SW480 (cell line): ENCODE measurements around the gene KIF26B.

Experiments used
- DNase-seq: peaks from one replicate; pipeline ENCODE4 v3.0.0-alpha.2; 2016; ENCODE audit warnings: low spot score

Gene KIF26B

GRCh38 chr1:245572709-245573108 lies 417.9 kb downstream of the KIF26B start:
- DNase-seq, result no peak

- DNase-seq, result no peak
Observed at GRCh38 chr1:245575710-245576109, 420.9 kb downstream of the KIF26B start.

- no peak for DNase-seq
Observed at GRCh38 chr1:245576323-245576722, 421.5 kb downstream of the KIF26B start.

GRCh38 chr1:245577191-245578157 lies 422.7 kb downstream of the KIF26B start:
- DNase-seq, result no peak

- no peak for DNase-seq
Observed at GRCh38 chr1:245578308-245578707, 423.5 kb downstream of the KIF26B start.

- no peak for DNase-seq
Observed at GRCh38 chr1:245578771-245579170, 424.0 kb downstream of the KIF26B start.

GRCh38 chr1:245579881-245580280 lies 425.1 kb downstream of the KIF26B start:
- no peak for DNase-seq

- no peak for DNase-seq
Observed at GRCh38 chr1:245580651-245581050, 425.9 kb downstream of the KIF26B start.

GRCh38 chr1:245582026-245582425 lies 427.2 kb downstream of the KIF26B start:
- DNase-seq, result no peak

GRCh38 chr1:245583081-245583480 lies 428.3 kb downstream of the KIF26B start:
- no peak for DNase-seq

- DNase-seq, result no peak
Observed at GRCh38 chr1:245583575-245584330, 429.0 kb downstream of the KIF26B start.

GRCh38 chr1:245585252-245585959 lies 430.6 kb downstream of the KIF26B start:
- DNase-seq, result no peak

GRCh38 chr1:245587435-245588115 lies 432.8 kb downstream of the KIF26B start:
- no peak for DNase-seq

GRCh38 chr1:245588116-245588639 lies 433.4 kb downstream of the KIF26B start:
- DNase-seq, result no peak

- DNase-seq, result no peak
Observed at GRCh38 chr1:245589316-245589715, 434.5 kb downstream of the KIF26B start.

- no peak for DNase-seq
Observed at GRCh38 chr1:245589906-245590305, 435.1 kb downstream of the KIF26B start.

GRCh38 chr1:245590726-245591125 lies 435.9 kb downstream of the KIF26B start:
- DNase-seq, result no peak

- no peak for DNase-seq
Observed at GRCh38 chr1:245591346-245592188, 436.8 kb downstream of the KIF26B start.

GRCh38 chr1:245592189-245592460 lies 437.3 kb downstream of the KIF26B start:
- DNase-seq, result no peak

GRCh38 chr1:245598524-245599305 lies 443.9 kb downstream of the KIF26B start:
- no peak for DNase-seq
